WI38 (cell line): Measurements from ENCODE around the gene SREBF1.

Source experiments
- H3K4me3 ChIP-seq: 2 replicates; pipeline ENCODE4 v1.5.1; 2011; ENCODE audit warnings: low read depth, mild to moderate bottlenecking, control low read depth, low read length
- TF ChIP-seq, protein P1 (sequence below): IDR thresholded peaks from 2 replicates; pipeline ENCODE4 v1.5.1; 2012; ENCODE audit warnings: low read depth, mild to moderate bottlenecking, control low read depth, low read length

SREBF1 gene

DNA sequence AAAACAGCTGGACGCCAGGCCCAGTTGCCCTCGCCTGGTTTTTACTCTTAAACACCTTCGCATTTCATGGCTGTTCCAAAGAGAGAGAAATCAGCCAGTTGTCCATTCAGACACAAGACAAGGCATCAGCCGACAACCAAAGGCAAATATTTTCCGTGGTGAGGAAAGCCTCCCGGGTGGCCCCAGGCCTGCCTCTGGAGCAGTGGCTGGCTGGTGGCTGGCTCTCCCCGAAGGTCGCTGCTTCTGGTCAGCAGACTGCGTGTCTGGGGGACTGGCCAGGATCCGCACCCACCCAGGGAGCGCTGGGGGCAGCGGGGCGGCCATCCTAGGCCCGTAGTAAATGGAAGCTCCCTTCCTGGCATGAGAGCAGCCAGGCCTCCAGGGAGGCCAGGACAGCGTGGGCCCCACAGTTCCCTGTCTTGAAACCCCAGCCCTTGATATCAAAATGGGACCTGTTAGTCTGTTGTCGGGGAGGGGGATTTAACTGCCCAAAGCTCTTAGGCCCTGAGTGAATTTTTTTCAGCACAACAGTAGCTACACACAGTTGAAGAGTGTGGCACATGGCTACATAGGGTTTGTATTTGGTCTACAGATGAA lies 57.7 kb downstream of the SREBF1 start:
- no peak overlapping the region for H3K4me3 ChIP-seq
- TF ChIP-seq, protein P1, sequence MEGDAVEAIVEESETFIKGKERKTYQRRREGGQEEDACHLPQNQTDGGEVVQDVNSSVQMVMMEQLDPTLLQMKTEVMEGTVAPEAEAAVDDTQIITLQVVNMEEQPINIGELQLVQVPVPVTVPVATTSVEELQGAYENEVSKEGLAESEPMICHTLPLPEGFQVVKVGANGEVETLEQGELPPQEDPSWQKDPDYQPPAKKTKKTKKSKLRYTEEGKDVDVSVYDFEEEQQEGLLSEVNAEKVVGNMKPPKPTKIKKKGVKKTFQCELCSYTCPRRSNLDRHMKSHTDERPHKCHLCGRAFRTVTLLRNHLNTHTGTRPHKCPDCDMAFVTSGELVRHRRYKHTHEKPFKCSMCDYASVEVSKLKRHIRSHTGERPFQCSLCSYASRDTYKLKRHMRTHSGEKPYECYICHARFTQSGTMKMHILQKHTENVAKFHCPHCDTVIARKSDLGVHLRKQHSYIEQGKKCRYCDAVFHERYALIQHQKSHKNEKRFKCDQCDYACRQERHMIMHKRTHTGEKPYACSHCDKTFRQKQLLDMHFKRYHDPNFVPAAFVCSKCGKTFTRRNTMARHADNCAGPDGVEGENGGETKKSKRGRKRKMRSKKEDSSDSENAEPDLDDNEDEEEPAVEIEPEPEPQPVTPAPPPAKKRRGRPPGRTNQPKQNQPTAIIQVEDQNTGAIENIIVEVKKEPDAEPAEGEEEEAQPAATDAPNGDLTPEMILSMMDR: no peak

DNA sequence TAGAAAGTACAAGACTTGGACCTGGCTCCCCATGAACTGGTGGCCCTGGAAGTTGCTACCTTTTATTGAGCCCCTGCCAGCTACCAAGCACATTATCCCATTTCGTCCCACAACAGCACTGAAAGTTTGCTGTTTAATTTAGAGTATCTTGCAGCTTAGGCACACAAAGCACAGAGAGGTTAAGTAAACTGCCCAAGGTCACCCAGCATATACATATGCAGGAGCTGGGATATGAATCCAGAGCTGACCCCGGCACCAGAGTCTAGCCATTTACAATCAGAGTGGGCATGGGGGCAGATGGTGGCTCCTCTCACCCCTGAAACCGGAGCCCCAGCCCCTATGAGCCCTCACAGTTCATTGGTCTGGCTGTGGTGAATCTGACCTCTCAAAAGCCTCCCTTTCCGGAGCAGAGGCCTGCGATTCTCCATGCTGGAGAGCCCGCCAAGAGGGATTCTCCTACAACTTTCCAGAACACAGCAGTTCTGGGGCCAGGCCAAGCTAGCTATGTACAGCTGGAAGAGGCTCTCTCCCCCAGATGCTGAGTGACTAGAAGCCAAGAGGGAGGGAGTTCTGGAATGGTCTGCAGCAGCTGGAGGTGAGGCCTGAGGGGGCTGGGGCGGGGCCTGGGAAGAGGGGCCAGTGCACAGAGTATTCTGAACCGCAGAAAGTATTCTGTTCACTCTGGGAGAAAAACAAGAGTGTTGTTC lies 58.3 kb downstream of the SREBF1 start:
- TF ChIP-seq, protein P1: no peak
- no peak overlapping the region for H3K4me3 ChIP-seq

DNA sequence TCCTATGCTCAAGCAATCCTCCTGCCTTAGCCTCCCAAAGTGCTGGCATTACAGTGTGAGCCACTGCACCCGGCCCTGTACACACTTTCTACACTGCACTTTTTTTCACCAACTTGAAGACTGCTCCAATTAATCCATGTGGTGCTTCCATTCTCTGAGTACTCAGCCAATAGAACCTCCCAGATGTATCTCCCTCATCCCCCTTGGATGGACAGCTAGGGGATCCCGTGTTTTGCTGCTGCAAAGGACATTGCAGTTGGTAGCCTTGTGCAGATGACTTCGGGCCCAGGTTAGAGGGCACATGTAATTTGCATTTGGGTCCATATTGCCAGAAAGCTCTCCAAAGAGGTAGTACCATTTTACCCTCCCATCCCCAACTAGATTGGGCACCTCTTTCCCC lies 59.9 kb downstream of the SREBF1 start:
- TF ChIP-seq, protein P1: no peak
- H3K4me3 ChIP-seq: no peak overlapping the region

DNA sequence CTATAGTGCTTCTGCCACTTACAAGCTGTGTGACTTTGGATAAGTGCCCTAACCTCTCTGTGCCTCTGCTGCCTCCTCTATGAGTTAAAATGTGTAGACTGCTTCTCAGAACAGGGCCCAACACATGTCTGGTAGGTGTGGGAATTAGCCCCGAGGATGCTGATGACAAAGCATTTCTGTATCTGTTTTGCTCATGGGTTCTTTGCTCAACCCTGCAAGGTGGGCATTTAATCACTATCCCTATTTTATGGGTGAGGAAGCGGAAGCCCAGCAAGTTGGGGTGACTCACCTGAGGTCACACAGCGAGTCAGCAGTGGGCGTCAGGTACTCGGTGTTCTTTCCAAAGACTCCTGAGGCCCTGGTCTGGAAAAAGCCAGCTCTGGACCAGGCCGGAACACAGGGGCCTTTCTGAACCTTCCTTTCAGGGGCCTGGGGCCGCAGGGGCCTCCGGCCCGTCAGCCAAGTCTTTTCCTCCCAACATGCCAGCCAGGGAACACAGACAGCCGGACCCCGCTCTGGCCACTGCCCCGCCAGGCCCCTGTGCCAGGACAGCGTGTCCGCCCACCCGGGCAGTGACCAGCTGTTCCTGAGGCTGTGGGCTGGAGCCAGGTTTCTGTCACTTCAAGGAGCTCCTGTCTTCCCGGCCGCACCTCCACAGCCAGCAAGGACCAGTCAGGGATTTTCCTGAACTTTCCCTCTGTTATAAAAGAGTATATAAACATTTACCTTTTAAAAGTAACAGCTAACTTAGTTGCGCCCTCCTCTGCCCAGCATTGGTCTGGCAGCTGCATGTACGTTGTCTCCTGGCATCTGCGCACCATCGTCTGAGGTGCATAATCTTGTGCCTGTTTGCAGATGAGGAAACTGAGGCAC lies 62.5 kb downstream of the SREBF1 start:
- H3K4me3 ChIP-seq: no peak overlapping the region
- TF ChIP-seq, protein P1: no peak

DNA sequence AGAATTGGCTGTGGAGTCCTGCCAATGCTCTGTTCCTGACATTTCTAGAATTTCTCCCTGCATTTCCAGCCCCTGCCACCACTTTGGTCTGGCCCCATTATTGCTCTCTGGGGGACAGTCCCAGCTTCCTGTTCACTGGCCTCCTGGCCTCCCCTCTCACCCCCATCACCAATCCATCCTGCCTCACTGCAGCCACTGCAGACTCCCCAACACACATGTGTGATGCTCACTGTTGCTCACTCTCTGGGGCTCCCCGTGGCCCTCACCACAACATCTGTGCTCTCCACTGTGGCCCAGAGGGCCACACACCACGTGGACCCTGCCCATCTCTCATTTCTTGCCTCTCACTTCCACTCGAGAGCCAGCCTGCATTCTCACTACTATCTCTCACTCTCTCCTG lies 64.6 kb downstream of the SREBF1 start:
- TF ChIP-seq, protein P1: no peak
- H3K4me3 ChIP-seq: no peak overlapping the region

DNA sequence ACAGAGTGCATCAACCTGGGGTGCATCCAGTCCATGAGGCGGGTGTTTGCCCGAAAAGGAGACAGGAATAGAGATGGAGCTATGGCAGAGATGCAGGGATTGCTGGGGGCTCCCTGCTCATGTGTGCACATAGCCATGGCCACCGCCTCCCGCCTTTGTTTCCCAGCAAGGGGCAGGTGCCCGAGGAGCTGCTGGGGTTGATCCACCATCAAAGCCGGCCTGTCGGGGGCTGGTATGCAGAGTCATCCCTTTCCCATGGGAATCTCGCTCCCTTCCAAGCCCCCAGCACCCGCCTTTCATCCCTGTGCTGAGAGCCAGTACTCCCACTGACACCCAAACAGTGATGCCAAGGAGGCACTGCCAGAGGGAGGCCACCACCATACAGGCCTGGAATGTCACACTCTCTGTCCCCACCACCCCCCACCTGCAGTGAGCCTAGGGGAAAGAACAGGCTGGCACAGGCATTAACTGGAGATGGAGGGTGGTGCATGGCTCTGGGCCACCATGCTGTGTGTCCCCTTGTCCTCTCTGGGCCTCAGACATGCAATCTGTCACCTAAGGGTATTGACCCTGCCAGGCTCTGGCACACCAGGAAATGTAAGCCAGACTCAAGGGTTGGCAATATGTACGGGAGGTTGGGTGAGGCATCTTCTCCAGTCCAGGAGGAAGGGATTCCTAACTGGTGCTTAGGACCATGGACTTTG lies 65.1 kb downstream of the SREBF1 start:
- TF ChIP-seq, protein P1: no peak
- no peak overlapping the region for H3K4me3 ChIP-seq
